Pancreas (tissue), 10 donors: ENCODE measurements around the gene SOD3. TPM values are rescaled to one million over a fixed set of nuclear protein-coding genes. Genes with fewer than 3 reads are reported as not detected.

Experiments used
- ATAC-seq, 4 donors: fragments of 200-7000 bp; cut with Tn5 transposase; one replicate each; pipeline versions ENCODE4 v1.8.0 to v1.9.1; 2020; ENCODE audit warnings: mild to moderate bottlenecking in 4 of 4, moderate library complexity in 4 of 4
- DNase-seq, 6 donors: peaks; one replicate each; pipeline ENCODE4 v3.0.0-alpha.2; 2020
- FAIRE-seq: peaks from 2 replicates; lab custom pipeline; 2012; peaks lifted over from hg19 to GRCh38; lab: Jason Lieb, UNC
- H3K27ac ChIP-seq, 4 donors: fragments of 200-600 bp; sonication (generic); 1 replicate in 3 of 4; 2 replicates in 1 of 4; pipeline versions ENCODE4 v1.5.0 to v1.8.0; 2020
- H3K27me3 ChIP-seq, 4 donors: fragments of 200-600 bp; one replicate each; pipeline ENCODE4 v1.8.0; 2021
- H3K36me3 ChIP-seq, 3 donors: fragments of 200-600 bp; sonication (generic) in 1 of 3; one replicate each; pipeline versions ENCODE4 v1.5.0 to v1.8.0; 2020 to 2021
- H3K4me1 ChIP-seq, 3 donors: fragments of 200-600 bp; one replicate each; pipeline ENCODE4 v1.8.0; 2021
- H3K4me3 ChIP-seq, 4 donors: fragments of 200-600 bp; sonication (generic) in 2 of 4; one replicate each; pipeline versions ENCODE4 v1.5.0 to v1.8.0; 2020 to 2021
- H3K9me3 ChIP-seq, 4 donors: fragments of 200-600 bp; one replicate each; pipeline ENCODE4 v1.8.0; 2021
- CTCF ChIP-seq, 4 donors: fragments of 200-600 bp; sonication (generic) in 3 of 4; IDR thresholded peaks; one replicate each; pipeline versions ENCODE4 v1.5.0 to v1.8.0; 2021; ENCODE audit warnings: antibody characterized with exemption in 4 of 4
- WGBS, 2 donors: extraction: QIAGEN DNeasy Blood & Tissue Kit; methylation state at CpG; one replicate each; pipeline ENCODE4 v1.1.7; 2013; 5-methylcytosine and 5-hydroxymethylcytosine counted together
- intact Hi-C, 3 donors: fragments of 100-400 bp; cut with DNase I; formaldehyde crosslinking; loops; one replicate each; pipeline versions ENCODE4 v1.11.1 to v1.14.2; 2022
- polyA plus RNA-seq, 2 donors: library from polyadenylated mRNA; stranded (reverse); fragments of 200-250 nt; gene quantifications; one replicate each; pipeline ENCODE4 v1.2.3, GENCODE V29; 2013
- total RNA-seq, 6 donors: library from RNA; stranded (reverse); fragmentation: NEBNext Ultra II Directional in 4 of 6; extraction: Animal tissue kit (Norgen Biotek cat#: 25700) in 4 of 6; gene quantifications; one replicate each; pipeline versions ENCODE4 v1.2.1 to v1.2.4, GENCODE V29; 2021 to 2023
- donor health status: healthy with polysubstance abuse.
- donor health status: DM: no; HTN: no; CAD: no; lungs with moderate emphysema.
- donor health status: DM: no; HTN: no; CAD: no.
- donor health status: control.
- donor health status: control.
- donor health status: Bipolar disorder and iron deficiency.
- donor health status: DM: yes; HTN: yes; CAD: no.
- donor health status: DM: no; HTN: no; CAD: no.
- donor health status: DM: no; HTN: no; CAD: no.
- donor health status: DM: yes; HTN: yes; CAD: no.

SOD3 gene
- total and polyA plus RNA-seq, 8 donors: 21.2 to 43.9 (median 37.2) TPM

- WGBS, 2 donors: 64 to 70% methylated on average over 3 of the region's 3 CpGs
- no peak overlapping the region for H3K27ac ChIP-seq
- TF ChIP-seq CTCF (IDR thresholded peaks at IDR 0.05): no peak
- ATAC-seq: no peak
- no peaks in the 10 kb centered on the region for H3K4me1 ChIP-seq
- DNase-seq: no peak
- intact Hi-C loops: no loop called here
- H3K9me3 ChIP-seq: no peaks in the 10 kb centered on the region
- no peaks in the 10 kb centered on the region for H3K27me3 ChIP-seq
- no peak for FAIRE-seq
- H3K4me3 ChIP-seq: no peak overlapping the region
- H3K36me3 ChIP-seq: no peaks in the 10 kb centered on the region
Observed at GRCh38 chr4:24764345-24764744, 31.0 kb upstream of the SOD3 start.

- 81 to 87% methylated on average over 4 of the region's 4 CpGs for WGBS, 2 donors
- H3K36me3 ChIP-seq: no peaks in the 10 kb centered on the region
- H3K27ac ChIP-seq: no peak overlapping the region
- TF ChIP-seq CTCF (IDR thresholded peaks at IDR 0.05): no peak
- H3K4me3 ChIP-seq: no peak overlapping the region
- DNase-seq (no peak), FAIRE-seq (no peak), ATAC-seq (no peak)
- H3K9me3 ChIP-seq: no peaks in the 10 kb centered on the region
- no peaks in the 10 kb centered on the region for H3K4me1 ChIP-seq
- no peaks in the 10 kb centered on the region for H3K27me3 ChIP-seq
- intact Hi-C loops: no loop called here
Observed at GRCh38 chr4:24765376-24765988, 29.9 kb upstream of the SOD3 start.

DNA sequence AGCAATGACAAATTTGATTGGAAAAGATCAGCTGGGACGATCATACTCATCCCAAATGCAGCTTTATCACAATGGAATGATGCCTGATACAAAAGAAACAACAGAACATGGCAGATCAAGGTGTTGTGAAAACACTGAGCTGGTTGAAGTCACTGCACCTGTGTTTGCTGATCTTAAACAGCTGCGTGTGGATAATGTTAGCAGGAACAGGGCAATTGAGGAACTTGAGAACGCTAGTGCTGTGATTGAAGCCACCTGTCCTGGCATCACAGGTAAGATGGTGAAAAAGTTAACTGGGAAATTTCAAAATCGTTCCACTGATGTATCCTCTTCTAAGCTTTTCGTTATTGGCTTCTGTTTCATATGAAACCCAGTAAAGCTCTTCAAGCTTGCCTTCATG is 27.4 kb upstream of the SOD3 start:
- Histone ChIP-seq H3K4me1 (no peaks in the 10 kb centered on the region), H3K4me3 (no peak overlapping the region), H3K27ac (no peak overlapping the region), H3K27me3 (no peaks in the 10 kb centered on the region), H3K36me3 (no peaks in the 10 kb centered on the region), H3K9me3 (no peaks in the 10 kb centered on the region)
- no peak for DNase-seq
- TF ChIP-seq CTCF (IDR thresholded peaks at IDR 0.05): no peak
- ATAC-seq: no peak
- 57 to 62% methylated on average over 5 of the region's 5 CpGs for WGBS, 2 donors
- intact Hi-C loops: no loop called here
- no peak for FAIRE-seq

- FAIRE-seq (no peak), DNase-seq (no peak), ATAC-seq (no peak)
- Histone ChIP-seq H3K4me1 (no peaks in the 10 kb centered on the region), H3K27ac (no peak overlapping the region), H3K36me3 (no peaks in the 10 kb centered on the region), H3K9me3 (no peaks in the 10 kb centered on the region), H3K4me3 (no peak overlapping the region), H3K27me3 (no peaks in the 10 kb centered on the region)
- TF ChIP-seq CTCF (IDR thresholded peaks at IDR 0.05): no peak
- intact Hi-C loops: no loop called here
Observed at GRCh38 chr4:24768604-24769003, 26.8 kb upstream of the SOD3 start.

GRCh38 chr4:24769571-24769970 is 25.8 kb upstream of the SOD3 start:
- FAIRE-seq: no peak
- no peak for TF ChIP-seq CTCF (IDR thresholded peaks at IDR 0.05)
- no peak for ATAC-seq
- H3K4me3 ChIP-seq: no peak overlapping the region
- DNase-seq: no peak
- H3K9me3 ChIP-seq: no peaks in the 10 kb centered on the region
- no peaks in the 10 kb centered on the region for H3K4me1 ChIP-seq
- 60 to 64% methylated on average over 2 of the region's 2 CpGs for WGBS, 2 donors
- no peak overlapping the region for H3K27ac ChIP-seq
- intact Hi-C loops: no loop called here
- H3K36me3 ChIP-seq: no peaks in the 10 kb centered on the region
- H3K27me3 ChIP-seq: no peaks in the 10 kb centered on the region
